Trophoblast cell (in vitro differentiated cells and primary cell): ENCODE data around the gene RASL12.

Experiments used
- DNase-seq, 2 donors: peaks; one replicate each; pipeline ENCODE4 v3.0.0-alpha.2; 2016
- H2AFZ ChIP-seq: 2 replicates; pipeline ENCODE4 v1.6.1; 2013; ENCODE audit warnings: low read length, moderate library complexity, mild to moderate bottlenecking; ENCODE audit not compliant: insufficient read depth, poor library complexity
- H2AK5ac ChIP-seq: 2 replicates; pipeline ENCODE4 v1.6.1; 2013; ENCODE audit warnings: mild to moderate bottlenecking, low read length
- H2BK120ac ChIP-seq: 2 replicates; pipeline ENCODE4 v1.6.1; 2013; ENCODE audit warnings: low read length, mild to moderate bottlenecking, moderate library complexity; ENCODE audit not compliant: insufficient read depth, poor library complexity
- H2BK12ac ChIP-seq: 2 replicates; pipeline ENCODE4 v1.6.1; 2013; ENCODE audit warnings: mild to moderate bottlenecking, low read length, moderate library complexity
- H2BK5ac ChIP-seq: 2 replicates; pipeline ENCODE4 v1.6.1; 2013; ENCODE audit warnings: low read length, low read depth, moderate library complexity, mild to moderate bottlenecking; ENCODE audit not compliant: poor library complexity
- H3K14ac ChIP-seq: 2 replicates; pipeline ENCODE4 v1.6.1; 2013; ENCODE audit warnings: mild to moderate bottlenecking, low read length
- H3K18ac ChIP-seq: 2 replicates; pipeline ENCODE4 v1.6.1; 2013; ENCODE audit warnings: mild to moderate bottlenecking, low read length
- H3K23ac ChIP-seq: 2 replicates; pipeline ENCODE4 v1.6.1; 2013; ENCODE audit warnings: low read length
- H3K27ac ChIP-seq: 2 replicates; pipeline ENCODE4 v1.5.1; 2013; ENCODE audit warnings: low read depth, mild to moderate bottlenecking, inconsistent platforms, low read length, moderate library complexity
- H3K27me3 ChIP-seq: 2 replicates; pipeline ENCODE4 v1.6.1; 2013; ENCODE audit warnings: inconsistent platforms, mild to moderate bottlenecking, low read length, moderate library complexity; ENCODE audit not compliant: insufficient read depth
- H3K36me3 ChIP-seq, 2 experiments: 1 replicate in 1 of 2; 2 replicates in 1 of 2; pipeline ENCODE4 v1.6.1; 2013; ENCODE audit warnings: low read length in 2 of 2, mild to moderate bottlenecking in 2 of 2, moderate library complexity in 1 of 2; ENCODE audit not compliant: insufficient read depth in 2 of 2, control insufficient read depth in 1 of 2
- H3K4ac ChIP-seq: 2 replicates; pipeline ENCODE4 v1.6.1; 2013; ENCODE audit warnings: low read depth, mild to moderate bottlenecking, low read length, moderate library complexity
- H3K4me1 ChIP-seq, 2 experiments: 1 replicate in 1 of 2; 2 replicates in 1 of 2; pipeline ENCODE4 v1.6.1; 2013; ENCODE audit warnings: low read length in 2 of 2, mild to moderate bottlenecking in 2 of 2, moderate library complexity in 1 of 2; ENCODE audit not compliant: insufficient read depth in 2 of 2, control insufficient read depth in 1 of 2
- H3K4me2 ChIP-seq: 2 replicates; pipeline ENCODE4 v1.6.1; 2013; ENCODE audit warnings: inconsistent platforms, mild to moderate bottlenecking, low read length, moderate library complexity
- H3K4me3 ChIP-seq: 2 replicates; pipeline ENCODE4 v1.5.1; 2013; ENCODE audit warnings: mild to moderate bottlenecking, low read depth, low read length, inconsistent platforms
- H3K79me1 ChIP-seq: one replicate; pipeline ENCODE4 v1.6.1; 2013; ENCODE audit warnings: low read length
- H3K79me2 ChIP-seq: 2 replicates; pipeline ENCODE4 v1.6.1; 2013; ENCODE audit warnings: low read length, mild to moderate bottlenecking; ENCODE audit not compliant: control insufficient read depth, insufficient read depth, poor library complexity
- H3K9ac ChIP-seq: 2 replicates; pipeline ENCODE4 v1.6.1; 2013; ENCODE audit warnings: mild to moderate bottlenecking, low read length
- H3K9me3 ChIP-seq: 2 replicates; pipeline ENCODE4 v1.6.1; 2013; ENCODE audit warnings: low read depth, mild to moderate bottlenecking, control low read depth, inconsistent platforms, low read length; ENCODE audit not compliant: insufficient read depth
- H4K12ac ChIP-seq: 2 replicates; pipeline ENCODE4 v1.6.1; 2013; ENCODE audit warnings: low read depth, mild to moderate bottlenecking, low read length, moderate library complexity
- H4K8ac ChIP-seq: 2 replicates; pipeline ENCODE4 v1.6.1; 2013; ENCODE audit warnings: low read depth, mild to moderate bottlenecking, low read length, moderate library complexity
- H4K91ac ChIP-seq: one replicate; pipeline ENCODE4 v1.6.1; 2013; ENCODE audit warnings: low read depth, mild to moderate bottlenecking, low read length, moderate library complexity
- WGBS: extraction: QIAGEN DNeasy Blood & Tissue Kit; methylation state at CpG from one replicate; pipeline ENCODE4 v1.1.7; 2013; ENCODE audit warnings: missing lambda C conversion rate; ENCODE audit not compliant: insufficient read length, insufficient coverage; ENCODE audit errors: extremely low coverage; 5-methylcytosine and 5-hydroxymethylcytosine counted together

The RASL12 gene

DNA sequence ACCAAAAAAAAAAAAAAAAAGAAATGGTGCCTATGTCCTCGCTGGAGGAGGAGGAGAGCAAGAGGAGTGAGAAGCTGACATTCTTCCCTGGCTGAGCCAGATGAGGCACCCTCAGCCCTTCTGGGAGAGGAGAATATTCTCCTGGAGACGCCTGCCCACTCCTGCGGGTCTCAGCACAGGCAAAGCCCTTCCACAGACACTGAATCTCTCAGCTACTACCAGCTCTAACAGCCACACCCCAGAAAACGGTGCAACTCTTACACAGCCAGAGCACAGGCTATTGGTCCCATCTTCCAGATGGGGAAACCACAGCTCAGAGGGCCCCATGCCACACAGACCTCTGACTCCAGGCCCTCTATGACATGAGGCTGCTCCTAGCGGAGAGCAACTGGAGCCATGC lies 5.7 kb downstream of the RASL12 start:
- Histone ChIP-seq H2BK12ac (peak overlapping the region; percentile 8), H3K23ac (no peak overlapping the region), H3K14ac (peak overlapping the region; percentile 9), H3K79me1 (no peaks in the 10 kb centered on the region), H3K9ac (no peak overlapping the region), H3K36me3 (no peaks in the 10 kb centered on the region), H3K4ac (no peak overlapping the region), H4K91ac (no peak overlapping the region), H3K27ac (no peak overlapping the region), H4K8ac (no peak overlapping the region), H2AK5ac (peak overlapping the region; percentile 44), H3K27me3 (no peaks in the 10 kb centered on the region), H3K79me2 (no peaks in the 10 kb centered on the region), H3K9me3 (peaks cover 2% of the 10 kb centered on the region), H2AFZ (no peak overlapping the region), H2BK120ac (no peak overlapping the region), H4K12ac (no peak overlapping the region), H3K4me1 (peaks cover 21 to 33% of the 10 kb centered on the region in 2 experiments), H3K18ac (no peak overlapping the region), H3K4me3 (no peak overlapping the region), H3K4me2 (no peak overlapping the region), H2BK5ac (no peak overlapping the region)
- DNase-seq = no peak
- WGBS = no CpG with 5 or more reads among the region's 5 CpGs

DNA sequence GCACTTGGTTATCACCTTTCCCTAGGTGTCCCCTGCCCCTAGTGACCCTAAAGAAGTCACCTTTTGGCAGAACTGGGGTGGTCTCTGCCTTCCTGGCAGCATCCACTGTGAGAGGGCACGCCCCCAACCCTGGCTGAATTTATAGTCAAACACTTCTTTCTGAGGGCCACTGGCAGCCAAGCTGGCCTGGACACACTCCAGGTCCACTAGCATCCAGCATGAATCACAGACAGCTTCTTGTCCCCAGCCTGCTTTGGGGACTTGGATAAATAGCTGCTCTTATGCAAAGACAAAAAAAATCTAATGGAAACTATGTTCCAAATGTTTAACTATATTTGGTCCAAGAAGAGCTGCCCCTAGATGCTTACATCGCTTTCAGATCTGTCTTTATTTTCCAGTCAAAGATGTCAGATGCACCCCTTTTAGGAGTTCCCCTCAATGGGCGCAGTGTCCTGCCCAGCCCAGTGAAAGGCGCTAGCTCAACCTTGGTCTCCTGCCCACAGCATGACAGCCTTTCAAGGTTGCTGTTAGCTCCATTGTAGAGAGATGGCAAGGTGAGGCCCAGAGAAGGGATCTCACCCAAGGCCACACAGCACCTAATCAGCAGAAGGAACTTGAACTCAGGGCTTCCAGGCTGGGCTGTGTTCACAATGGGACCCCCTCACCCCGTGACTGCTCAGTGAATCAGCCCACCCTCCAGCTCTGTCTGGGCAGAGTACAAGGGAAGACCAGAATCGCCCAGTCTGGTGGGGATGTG lies 7.0 kb downstream of the RASL12 start:
- H2BK5ac ChIP-seq = no peak overlapping the region
- peaks cover 2% of the 10 kb centered on the region for H3K9me3 ChIP-seq
- no peaks in the 10 kb centered on the region for H3K79me2 ChIP-seq
- no peak overlapping the region for H3K4me2 ChIP-seq
- H3K9ac ChIP-seq = no peak overlapping the region
- H3K4me3 ChIP-seq = no peak overlapping the region
- no peaks in the 10 kb centered on the region for H3K36me3 ChIP-seq
- H3K14ac ChIP-seq = no peak overlapping the region
- no peak overlapping the region for H2AK5ac ChIP-seq
- no peak overlapping the region for H4K91ac ChIP-seq
- H2BK12ac ChIP-seq = no peak overlapping the region
- no CpG with 5 or more reads among the region's 6 CpGs for WGBS
- H4K8ac ChIP-seq = no peak overlapping the region
- H2BK120ac ChIP-seq = peak overlapping the region; percentile 6
- H3K23ac ChIP-seq = no peak overlapping the region
- no peak overlapping the region for H2AFZ ChIP-seq
- DNase-seq = no peak
- H4K12ac ChIP-seq = no peak overlapping the region
- H3K27me3 ChIP-seq = no peaks in the 10 kb centered on the region
- H3K79me1 ChIP-seq = peaks cover 3% of the 10 kb centered on the region
- no peak overlapping the region for H3K18ac ChIP-seq
- H3K27ac ChIP-seq = no peak overlapping the region
- H3K4ac ChIP-seq = no peak overlapping the region
- peaks cover 24 to 37% of the 10 kb centered on the region in 2 experiments for H3K4me1 ChIP-seq

DNA sequence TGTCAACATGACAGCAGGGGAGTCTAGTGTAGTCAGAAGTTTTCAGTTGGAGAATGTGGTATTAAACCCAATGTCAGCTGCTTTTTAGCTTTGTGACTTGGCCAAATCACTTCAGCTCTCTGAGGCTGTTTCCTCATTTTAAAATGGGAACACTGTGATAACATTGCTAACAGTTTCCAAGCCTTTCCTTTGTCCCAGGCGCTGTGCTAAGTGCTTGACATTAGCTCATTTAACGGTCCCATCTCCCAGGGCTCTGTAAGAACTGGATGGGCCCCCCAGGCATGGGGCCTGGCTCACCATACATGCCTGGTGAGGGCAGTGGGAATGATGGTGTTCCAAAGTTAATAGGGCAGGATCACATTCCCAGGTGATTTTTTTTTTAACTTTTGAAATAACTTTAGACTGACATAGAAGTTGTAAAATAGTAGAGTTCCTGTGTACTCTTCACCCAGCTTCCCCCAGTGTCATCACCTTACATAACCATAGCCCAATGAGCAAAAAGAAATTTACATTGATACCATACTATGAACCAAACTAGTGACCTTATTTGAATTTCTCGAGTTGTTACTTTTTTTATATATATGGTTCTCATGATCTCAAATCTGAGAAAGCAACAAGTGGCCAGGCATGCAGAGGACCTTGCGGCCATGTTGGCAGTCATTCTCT lies 7.7 kb downstream of the RASL12 start:
- Histone ChIP-seq H3K9me3 (peaks cover 2% of the 10 kb centered on the region), H3K4me2 (no peak overlapping the region), H2BK120ac (no peak overlapping the region), H3K4ac (no peak overlapping the region), H3K14ac (no peak overlapping the region), H3K4me1 (peaks cover 21 to 35% of the 10 kb centered on the region in 2 experiments), H4K8ac (no peak overlapping the region), H3K79me2 (no peaks in the 10 kb centered on the region), H3K23ac (no peak overlapping the region), H4K12ac (no peak overlapping the region), H2BK5ac (no peak overlapping the region), H3K27ac (no peak overlapping the region), H2AFZ (no peak overlapping the region), H3K36me3 (no peaks in the 10 kb centered on the region), H3K9ac (no peak overlapping the region), H3K27me3 (no peaks in the 10 kb centered on the region), H4K91ac (no peak overlapping the region), H2AK5ac (no peak overlapping the region), H3K79me1 (peaks cover 3% of the 10 kb centered on the region), H3K4me3 (no peak overlapping the region), H2BK12ac (no peak overlapping the region), H3K18ac (no peak overlapping the region)
- no CpG with 5 or more reads among the region's 4 CpGs for WGBS
- no peak for DNase-seq

DNA sequence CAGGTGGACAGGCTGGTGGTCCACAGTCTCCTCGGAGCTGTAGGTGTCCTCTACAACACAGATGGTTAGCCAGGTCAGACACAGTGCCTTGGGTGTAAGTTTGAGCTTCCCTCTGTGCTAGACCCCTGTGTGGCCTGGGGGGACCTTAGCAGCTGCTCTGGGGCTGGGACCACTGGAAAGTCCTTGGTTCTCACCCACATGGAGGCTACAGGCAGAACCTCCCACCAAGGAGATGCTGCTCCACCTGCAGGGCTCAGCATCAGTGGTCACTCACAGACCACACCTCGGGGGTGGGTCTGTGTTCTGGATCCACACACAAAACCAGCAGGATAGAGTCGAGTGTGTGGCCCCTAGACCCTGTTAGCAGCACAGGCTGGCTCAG lies 8.4 kb downstream of the RASL12 start:
- no peaks in the 10 kb centered on the region for H3K79me2 ChIP-seq

More for the DNA sequence above, 8.4 kb downstream of the RASL12 start:
- Histone ChIP-seq H3K4me1 (peaks cover 21 to 36% of the 10 kb centered on the region in 2 experiments), H3K4ac (no peak overlapping the region), H3K27me3 (no peaks in the 10 kb centered on the region), H2AK5ac (no peak overlapping the region), H3K36me3 (no peaks in the 10 kb centered on the region), H3K79me1 (peaks cover 3% of the 10 kb centered on the region), H3K9me3 (peaks cover 2% of the 10 kb centered on the region), H4K91ac (no peak overlapping the region), H2BK5ac (no peak overlapping the region), H4K12ac (no peak overlapping the region), H3K14ac (no peak overlapping the region), H2BK120ac (no peak overlapping the region), H4K8ac (no peak overlapping the region), H3K4me2 (no peak overlapping the region), H2AFZ (no peak overlapping the region), H2BK12ac (no peak overlapping the region), H3K27ac (no peak overlapping the region), H3K18ac (no peak overlapping the region), H3K9ac (no peak overlapping the region), H3K4me3 (no peak overlapping the region), H3K23ac (no peak overlapping the region)
- WGBS = no CpG with 5 or more reads among the region's 3 CpGs
- DNase-seq = no peak
